DND-41 (cell line): ENCODE data around the gene CD14.

Experiments
- CTCF ChIP-seq: IDR thresholded peaks from 2 replicates; pipeline ENCODE4 v1.5.1; 2012; ENCODE audit warnings: borderline replicate concordance, low read length, moderate library complexity, mild to moderate bottlenecking; ENCODE audit not compliant: poor library complexity, severe bottlenecking; ENCODE audit errors: extremely low read depth
- EZH2 ChIP-seq: IDR thresholded peaks from 3 replicates; pipeline ENCODE4 v1.6.1; 2012; ENCODE audit warnings: borderline replicate concordance, low read depth, mild to moderate bottlenecking, moderate library complexity, low read length, inconsistent platforms; ENCODE audit not compliant: severe bottlenecking

GRCh38 chr5:140664359-140665119, 31.6 kb upstream of the CD14 start, which contains the start of gene WDR55:
- TF ChIP-seq EZH2 (no peak), CTCF (no peak)
